NCI-H146 treated with DMSO at 0.1 percent for 48 hours (cell line): ENCODE data around the gene KCNJ18.
"Not testable (repeated sequence)": the region's sequence is repeated elsewhere in the genome, so short reads cannot be mapped to it uniquely, and the experiment has no call there.

Experiments
- DNase-seq: peaks from one replicate; lab custom pipeline; 2025; ENCODE audit not compliant: unreplicated experiment; lab: John Stamatoyannopoulos, UW

Gene KCNJ18

GRCh38 chr17:21702029-21702428 is 9.7 kb downstream of the KCNJ18 start:
- DNase-seq = not testable (repeated sequence)

GRCh38 chr17:21702521-21702920 is 10.2 kb downstream of the KCNJ18 start:
- DNase-seq = not testable (repeated sequence)

GRCh38 chr17:21702940-21703640 is 10.8 kb downstream of the KCNJ18 start:
- DNase-seq = not testable (repeated sequence)

GRCh38 chr17:21703891-21704872 is 11.9 kb downstream of the KCNJ18 start:
- not testable (repeated sequence) for DNase-seq

- no peak for DNase-seq
These were observed 12.8 kb downstream of the KCNJ18 start for GRCh38 chr17:21705021-21705601.

GRCh38 chr17:21705746-21706145 is 13.4 kb downstream of the KCNJ18 start:
- DNase-seq = not testable (repeated sequence)

- DNase-seq = not testable (repeated sequence)
These were observed 14.2 kb downstream of the KCNJ18 start for GRCh38 chr17:21706546-21706945.

- DNase-seq = not testable (repeated sequence)
These were observed 14.8 kb downstream of the KCNJ18 start for GRCh38 chr17:21707131-21707530.

- DNase-seq = not testable (repeated sequence)
These were observed 15.6 kb downstream of the KCNJ18 start for GRCh38 chr17:21707711-21708611.

- not testable (repeated sequence) for DNase-seq
These were observed 16.6 kb downstream of the KCNJ18 start for GRCh38 chr17:21708612-21709535.

- not testable (repeated sequence) for DNase-seq
These were observed 17.7 kb downstream of the KCNJ18 start for GRCh38 chr17:21709994-21710393.

GRCh38 chr17:21710486-21710885 is 18.2 kb downstream of the KCNJ18 start:
- DNase-seq = not testable (repeated sequence)

- DNase-seq = no peak
These were observed 18.9 kb downstream of the KCNJ18 start for GRCh38 chr17:21711182-21711581.

GRCh38 chr17:21713020-21713419 is 20.7 kb downstream of the KCNJ18 start:
- DNase-seq = not testable (repeated sequence)

- DNase-seq = not testable (repeated sequence)
These were observed 21.3 kb downstream of the KCNJ18 start for GRCh38 chr17:21713631-21714030.

GRCh38 chr17:21714676-21715075 is 22.4 kb downstream of the KCNJ18 start:
- DNase-seq = not testable (repeated sequence)

- not testable (repeated sequence) for DNase-seq
These were observed 23.6 kb downstream of the KCNJ18 start for GRCh38 chr17:21715877-21716276.

- not testable (repeated sequence) for DNase-seq
These were observed 26.6 kb downstream of the KCNJ18 start for GRCh38 chr17:21718971-21719370.
